PC-3 (cell line): ENCODE results near the gene UQCC2. TPM values are rescaled to one million over a fixed set of nuclear protein-coding genes. Genes with fewer than 3 reads are reported as not detected.
A peak's percentile ranks its signal among the peaks of the same experiment; 100 is the strongest.

Source experiments
- ATAC-seq: fragments of 200-7000 bp; cut with Tn5 transposase; 2 replicates; pipeline ENCODE4 v1.9.1; 2020; ENCODE audit warnings: mild to moderate bottlenecking, moderate library complexity
- BruUV-seq: library from RNA; stranded (reverse); fragments of 400-500 nt; replicated peaks from 2 replicates; lab custom pipeline; 2021; lab: Mats Ljungman, UMichigan
- CTCF ChIA-PET: fragments of 300-600 bp; sonication (Branson Sonifier 250); formaldehyde crosslinking; loops from one replicate; lab custom pipeline; 2022; ENCODE audit warnings: antibody characterized with exemption; lab: Charles Lee
- POLR2A ChIA-PET: fragments of 300-600 bp; sonication (Branson Sonifier 250); formaldehyde crosslinking; loops from one replicate; lab custom pipeline; 2022; ENCODE audit warnings: antibody characterized with exemption; ENCODE audit not compliant: unreplicated experiment; lab: Charles Lee
- DNase-seq: peaks from one replicate; pipeline ENCODE4 v3.0.0-alpha.2; 2015
- H2AFZ ChIP-seq: fragments of 300-600 bp; sonication (generic); 2 replicates; pipeline ENCODE4 v1.6.0; 2016; ENCODE audit warnings: antibody characterized with exemption, low read length
- H3F3A ChIP-seq: fragments of 300-600 bp; sonication (generic); one replicate; pipeline ENCODE4 v1.6.0; 2017; ENCODE audit warnings: antibody characterized with exemption, low read length, control low read depth, mild to moderate bottlenecking; ENCODE audit not compliant: unreplicated experiment
- H3K27ac ChIP-seq: fragments of 300-600 bp; sonication (generic); 2 replicates; pipeline ENCODE4 v1.5.1; 2016; ENCODE audit warnings: mild to moderate bottlenecking, low read length
- H3K27me3 ChIP-seq: fragments of 300-600 bp; sonication (generic); 2 replicates; pipeline ENCODE4 v1.6.1; 2016; ENCODE audit warnings: low read length, mixed read lengths
- H3K36me3 ChIP-seq: fragments of 300-600 bp; sonication (generic); 2 replicates; pipeline ENCODE4 v1.6.1; 2016; ENCODE audit warnings: low read depth, mixed run types, low read length, mixed read lengths
- H3K4me1 ChIP-seq: fragments of 300-600 bp; sonication (generic); 2 replicates; pipeline ENCODE4 v1.5.1; 2016; ENCODE audit warnings: low read length; ENCODE audit not compliant: insufficient read depth
- H3K4me2 ChIP-seq: fragments of 300-600 bp; sonication (generic); 2 replicates; pipeline ENCODE4 v1.6.0; 2016; ENCODE audit warnings: low read length
- H3K4me3 ChIP-seq: fragments of 300-600 bp; sonication (generic); 2 replicates; pipeline ENCODE4 v1.5.1; 2016; ENCODE audit warnings: mild to moderate bottlenecking, low read length, mixed read lengths
- H3K79me2 ChIP-seq: fragments of 300-600 bp; sonication (generic); 2 replicates; pipeline ENCODE4 v1.6.1; 2017; ENCODE audit warnings: low read length, mixed read lengths
- H3K9ac ChIP-seq: fragments of 300-600 bp; sonication (generic); 2 replicates; pipeline ENCODE4 v1.6.0; 2016; ENCODE audit warnings: mild to moderate bottlenecking, low read length
- H3K9me2 ChIP-seq: fragments of 300-600 bp; sonication (generic); replicated peaks from 2 replicates; pipeline ENCODE4 v1.6.1; 2016; ENCODE audit warnings: mixed run types, low read length, mixed read lengths
- H3K9me3 ChIP-seq: fragments of 300-600 bp; sonication (generic); 2 replicates; pipeline ENCODE4 v1.6.1; 2016; ENCODE audit warnings: low read length, mixed read lengths
- H4K20me1 ChIP-seq: fragments of 300-600 bp; sonication (generic); 2 replicates; pipeline ENCODE4 v1.6.1; 2016; ENCODE audit warnings: low read length, mixed read lengths
- CTCF ChIP-seq: fragments of 300-600 bp; sonication (generic); conservative IDR thresholded peaks from 2 replicates; pipeline ENCODE4 v1.5.1; 2017; ENCODE audit warnings: antibody characterized with exemption, low read depth, mild to moderate bottlenecking, low read length
- EZH2 ChIP-seq: fragments of 300-600 bp; sonication (generic); IDR thresholded peaks from one replicate; pipeline ENCODE4 v1.6.1; 2017; ENCODE audit warnings: antibody characterized with exemption, mild to moderate bottlenecking, low read length; ENCODE audit not compliant: unreplicated experiment
- EZH2phosphoT487 ChIP-seq: fragments of 300-600 bp; sonication (generic); IDR thresholded peaks from 2 replicates; pipeline ENCODE4 v1.6.1; 2018; ENCODE audit warnings: mild to moderate bottlenecking, antibody characterized with exemption, low read length, borderline replicate concordance
- intact Hi-C: fragments of 100-400 bp; cut with micrococcal nuclease; formaldehyde crosslinking; loops from 2 replicates; pipeline ENCODE4 v1.9.0; 2023
- total RNA-seq: library from RNA; depleted of rRNA; stranded (reverse); fragments of >200 nt; gene quantifications from 2 replicates; pipeline ENCODE4 v1.2.3, GENCODE V29; 2014

Gene UQCC2
- total RNA-seq, 1 experiment from 2014 or later = 107 TPM

GRCh38 chr6:33684983-33685382, 26.5 kb downstream of the UQCC2 start:
- Histone ChIP-seq H3F3A (no peaks in the 10 kb centered on the region), H2AFZ (no peak overlapping the region), H3K9me3 (no peaks in the 10 kb centered on the region), H3K4me2 (no peak overlapping the region), H3K9ac (no peak overlapping the region), H3K4me3 (no peak overlapping the region), H3K27ac (no peak overlapping the region), H3K79me2 (no peaks in the 10 kb centered on the region), H3K4me1 (no peaks in the 10 kb centered on the region), H3K9me2 (no peaks in the 10 kb centered on the region), H3K27me3 (no peaks in the 10 kb centered on the region), H4K20me1 (no peaks in the 10 kb centered on the region), H3K36me3 (peaks cover 23% of the 10 kb centered on the region)
- DNase-seq (no peak), ATAC-seq (no peak)
- intact Hi-C loops = no loop called here
- BruUV-seq = TSS peak; percentile 21
- CTCF ChIA-PET = no interaction called here
- no peak for TF ChIP-seq EZH2phosphoT487
- no peak for TF ChIP-seq CTCF
- TF ChIP-seq EZH2 = no peak
- POLR2A ChIA-PET = no interaction called here

GRCh38 chr6:33684428-33684896, 27.0 kb downstream of the UQCC2 start:
- peaks cover 19% of the 10 kb centered on the region for H3K36me3 ChIP-seq
- intact Hi-C loops = no loop called here
- H3K9ac ChIP-seq = no peak overlapping the region

More at GRCh38 chr6:33684428-33684896, 27.0 kb downstream of the UQCC2 start:
- H2AFZ ChIP-seq = no peak overlapping the region
- BruUV-seq = no TSS peak
- H3F3A ChIP-seq = no peaks in the 10 kb centered on the region
- ChIA-PET POLR2A (no interaction called here), CTCF (no interaction called here)
- H3K27me3 ChIP-seq = no peaks in the 10 kb centered on the region
- H3K79me2 ChIP-seq = no peaks in the 10 kb centered on the region
- no peaks in the 10 kb centered on the region for H3K9me3 ChIP-seq
- H3K4me2 ChIP-seq = no peak overlapping the region
- no peak overlapping the region for H3K4me3 ChIP-seq
- no peak for TF ChIP-seq CTCF
- ATAC-seq (no peak), DNase-seq (no peak)
- no peak overlapping the region for H3K27ac ChIP-seq
- no peaks in the 10 kb centered on the region for H3K4me1 ChIP-seq
- no peaks in the 10 kb centered on the region for H3K9me2 ChIP-seq
- no peaks in the 10 kb centered on the region for H4K20me1 ChIP-seq
